MM.1S (cell line): ENCODE data around the gene EPHA7.

Experiments
- DNase-seq: peaks from one replicate; pipeline ENCODE4 v3.0.0-alpha.2; 2015
- H2AFZ ChIP-seq: fragments of 300-600 bp; sonication (generic); 2 replicates; pipeline ENCODE4 v1.6.0; 2016; ENCODE audit warnings: antibody characterized with exemption, low read length
- H3F3A ChIP-seq: fragments of 300-600 bp; sonication (generic); 2 replicates; pipeline ENCODE4 v1.6.1; 2016; ENCODE audit warnings: mild to moderate bottlenecking, antibody characterized with exemption, low read length, moderate library complexity, mixed read lengths; ENCODE audit not compliant: insufficient read depth
- H3K27ac ChIP-seq: fragments of 300-600 bp; sonication (generic); 2 replicates; pipeline ENCODE4 v1.5.1; 2016; ENCODE audit warnings: mild to moderate bottlenecking, low read length
- H3K27me3 ChIP-seq: fragments of 300-600 bp; sonication (generic); replicated peaks from 2 replicates; pipeline ENCODE4 v1.6.0; 2016; ENCODE audit warnings: low read length; ENCODE audit not compliant: insufficient read depth
- H3K36me3 ChIP-seq: fragments of 300-600 bp; sonication (generic); replicated peaks from 2 replicates; pipeline ENCODE4 v1.6.1; 2016; ENCODE audit warnings: mild to moderate bottlenecking, low read length, mixed read lengths; ENCODE audit not compliant: insufficient read depth
- H3K4me1 ChIP-seq: fragments of 300-600 bp; sonication (generic); 2 replicates; pipeline ENCODE4 v1.6.1; 2016; ENCODE audit warnings: low read length, mixed read lengths
- H3K4me2 ChIP-seq: fragments of 300-600 bp; sonication (generic); 2 replicates; pipeline ENCODE4 v1.6.0; 2016; ENCODE audit warnings: low read depth, low read length
- H3K4me3 ChIP-seq: fragments of 300-600 bp; sonication (generic); 2 replicates; pipeline ENCODE4 v1.5.1; 2016; ENCODE audit warnings: low read length, mixed read lengths
- H3K79me2 ChIP-seq: fragments of 300-600 bp; sonication (generic); 2 replicates; pipeline ENCODE4 v1.6.1; 2016; ENCODE audit warnings: mixed run types, low read length, mixed read lengths
- H3K9ac ChIP-seq: fragments of 300-600 bp; sonication (generic); 2 replicates; pipeline ENCODE4 v1.6.1; 2016; ENCODE audit warnings: low read length, mixed read lengths
- H3K9me2 ChIP-seq: fragments of 300-600 bp; sonication (generic); replicated peaks from 2 replicates; pipeline ENCODE4 v1.6.1; 2016; ENCODE audit warnings: mild to moderate bottlenecking, low read length, mixed read lengths; ENCODE audit not compliant: insufficient read depth
- H3K9me3 ChIP-seq: fragments of 300-600 bp; sonication (generic); replicated peaks from 2 replicates; pipeline ENCODE4 v1.6.1; 2016; ENCODE audit warnings: mild to moderate bottlenecking, low read length, mixed read lengths; ENCODE audit not compliant: insufficient read depth
- H4K20me1 ChIP-seq: fragments of 300-600 bp; sonication (generic); 2 replicates; pipeline ENCODE4 v1.6.1; 2016; ENCODE audit warnings: mild to moderate bottlenecking, low read length, moderate library complexity, mixed read lengths; ENCODE audit not compliant: insufficient read depth
- CTCF ChIP-seq: fragments of 300-600 bp; sonication (generic); IDR thresholded peaks from 2 replicates; pipeline ENCODE4 v1.5.1; 2016; ENCODE audit warnings: antibody characterized with exemption, low read length, mixed read lengths
- EZH2 ChIP-seq: fragments of 300-600 bp; sonication (generic); optimal IDR thresholded peaks from 2 replicates; pipeline ENCODE3; 2017; ENCODE audit warnings: low read depth, mild to moderate bottlenecking, antibody characterized with exemption, low read length, mixed read lengths
- EZH2phosphoT487 ChIP-seq: fragments of 300-600 bp; sonication (generic); IDR thresholded peaks from 2 replicates; pipeline ENCODE4 v1.6.1; 2018; ENCODE audit warnings: antibody characterized with exemption, low read length

EPHA7 gene

DNA sequence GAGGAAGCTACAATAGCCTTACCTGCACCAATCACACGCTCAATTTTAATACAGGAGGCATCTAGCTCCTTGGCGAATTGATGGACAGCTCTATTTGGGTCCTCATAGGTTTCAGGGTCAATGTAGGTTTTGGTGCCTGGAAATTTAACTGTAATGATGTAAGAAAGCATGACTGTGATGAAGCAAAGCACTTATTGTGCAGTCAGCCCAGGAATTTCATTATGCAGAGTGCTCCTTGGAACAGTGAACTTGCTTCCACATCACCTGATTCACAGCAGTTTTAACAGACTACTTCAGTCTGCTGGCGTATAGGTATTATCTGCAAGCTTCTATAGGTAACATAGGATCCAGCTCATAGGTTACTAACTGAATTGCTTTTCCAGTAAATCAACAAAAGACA is 160.0 kb downstream of the EPHA7 start:
- Histone ChIP-seq H3F3A (no peaks in the 10 kb centered on the region), H3K9me3 (no peaks in the 10 kb centered on the region), H2AFZ (no peak overlapping the region), H4K20me1 (no peaks in the 10 kb centered on the region), H3K27me3 (no peaks in the 10 kb centered on the region), H3K4me2 (no peak overlapping the region), H3K4me1 (no peaks in the 10 kb centered on the region), H3K4me3 (no peak overlapping the region), H3K9ac (no peak overlapping the region), H3K79me2 (no peaks in the 10 kb centered on the region), H3K27ac (no peak overlapping the region), H3K36me3 (no peaks in the 10 kb centered on the region), H3K9me2 (no peaks in the 10 kb centered on the region)
- no peak for DNase-seq
- no peak for TF ChIP-seq EZH2phosphoT487
- no peak for TF ChIP-seq CTCF

GRCh38 chr6:93252930-93253329 is 166.4 kb downstream of the EPHA7 start:
- TF ChIP-seq EZH2 = no peak
- TF ChIP-seq EZH2phosphoT487 = no peak
- no peak for TF ChIP-seq CTCF
- Histone ChIP-seq H3K4me3 (no peak overlapping the region), H4K20me1 (no peaks in the 10 kb centered on the region), H3K27ac (no peak overlapping the region), H3K36me3 (no peaks in the 10 kb centered on the region), H3K4me1 (no peaks in the 10 kb centered on the region), H3K9me3 (no peaks in the 10 kb centered on the region), H3K27me3 (no peaks in the 10 kb centered on the region), H3K79me2 (no peaks in the 10 kb centered on the region), H3K9me2 (no peaks in the 10 kb centered on the region), H3F3A (no peaks in the 10 kb centered on the region), H3K9ac (no peak overlapping the region), H3K4me2 (no peak overlapping the region), H2AFZ (no peak overlapping the region)
- DNase-seq = no peak

- no peak overlapping the region for H3K27ac ChIP-seq
- no peaks in the 10 kb centered on the region for H3K27me3 ChIP-seq
- no peak for DNase-seq
- H3K4me1 ChIP-seq = no peaks in the 10 kb centered on the region
- no peak overlapping the region for H3K9ac ChIP-seq
- TF ChIP-seq EZH2phosphoT487 (no peak), CTCF (no peak)
- H3K36me3 ChIP-seq = no peaks in the 10 kb centered on the region
- H2AFZ ChIP-seq = no peak overlapping the region
- no peaks in the 10 kb centered on the region for H3K9me3 ChIP-seq
- no peak overlapping the region for H3K4me3 ChIP-seq
- H3K9me2 ChIP-seq = no peaks in the 10 kb centered on the region
- H3K79me2 ChIP-seq = no peaks in the 10 kb centered on the region
- no peaks in the 10 kb centered on the region for H3F3A ChIP-seq
- H3K4me2 ChIP-seq = no peak overlapping the region
- H4K20me1 ChIP-seq = no peaks in the 10 kb centered on the region
Measured at GRCh38 chr6:93248631-93249030, 170.7 kb downstream of the EPHA7 start.
